Fibroblast of lung (primary cell): ENCODE measurements around the gene DNAH6. TPM values are rescaled to one million over a fixed set of nuclear protein-coding genes. Genes with fewer than 3 reads are reported as not detected.

Experiments used
- DNase-seq, 2 donors: peaks; one replicate each; pipeline versions ENCODE4 v3.0.0 to v3.0.0-alpha.2; 2010; ENCODE audit warnings: low read depth in 2 of 2
- H2AFZ ChIP-seq: 2 replicates; pipeline ENCODE4 v1.5.1; 2012; ENCODE audit warnings: low read length, control low read depth, inconsistent platforms
- H3K27ac ChIP-seq: 2 replicates; pipeline ENCODE4 v1.5.1; 2011; ENCODE audit warnings: low read length, control low read depth; ENCODE audit not compliant: insufficient read depth
- H3K27me3 ChIP-seq: 2 replicates; pipeline ENCODE4 v1.5.1; 2011; ENCODE audit warnings: mild to moderate bottlenecking, low read length; ENCODE audit not compliant: control insufficient read depth, insufficient read depth
- H3K36me3 ChIP-seq: 2 replicates; pipeline ENCODE4 v1.5.1; 2011; ENCODE audit warnings: low read length; ENCODE audit not compliant: control insufficient read depth, insufficient read depth
- H3K4me1 ChIP-seq: 2 replicates; pipeline ENCODE4 v1.5.1; 2011; ENCODE audit warnings: low read length; ENCODE audit not compliant: control insufficient read depth, insufficient read depth; ENCODE audit errors: extremely low read depth
- H3K4me2 ChIP-seq: 2 replicates; pipeline ENCODE4 v1.5.1; 2011; ENCODE audit warnings: low read length, control low read depth; ENCODE audit not compliant: insufficient read depth; ENCODE audit errors: extremely low read depth
- H3K4me3 ChIP-seq, 4 experiments: fragments of 200-600 bp in 1 of 4; sonication (generic) in 1 of 4; replicated peaks in 1 of 4; 2 replicates each; pipeline ENCODE4 v1.5.1; 2011 to 2016; ENCODE audit warnings: low read length in 4 of 4, low read depth in 3 of 4, mild to moderate bottlenecking in 3 of 4, control low read depth in 2 of 4, inconsistent platforms in 1 of 4, mixed read lengths in 1 of 4; ENCODE audit not compliant: insufficient read depth in 1 of 4; ENCODE audit errors: control extremely low read depth in 1 of 4
- H3K79me2 ChIP-seq: 2 replicates; pipeline ENCODE4 v1.5.1; 2012; ENCODE audit warnings: mild to moderate bottlenecking, low read length, inconsistent platforms; ENCODE audit not compliant: control insufficient read depth, insufficient read depth
- H3K9ac ChIP-seq: 2 replicates; pipeline ENCODE4 v1.5.1; 2011; ENCODE audit warnings: mild to moderate bottlenecking, low read length, control low read depth; ENCODE audit not compliant: insufficient read depth
- H3K9me3 ChIP-seq: 2 replicates; pipeline ENCODE4 v1.5.1; 2012; ENCODE audit warnings: low read depth, low read length; ENCODE audit not compliant: control insufficient read depth, insufficient read depth
- H4K20me1 ChIP-seq: 2 replicates; pipeline ENCODE4 v1.5.1; 2011; ENCODE audit warnings: low read length; ENCODE audit not compliant: control insufficient read depth, insufficient read depth; ENCODE audit errors: extremely low read depth
- CTCF ChIP-seq, 2 donors: IDR thresholded peaks in 1 of 2; conservative IDR thresholded peaks in 1 of 2; 1 replicate in 1 of 2; 2 replicates in 1 of 2; pipeline ENCODE4 v1.5.1; 2011 to 2012; ENCODE audit warnings: low read length in 2 of 2, control low read depth in 1 of 2, inconsistent platforms in 1 of 2, low read depth in 1 of 2, mild to moderate bottlenecking in 1 of 2
- EZH2 ChIP-seq: IDR thresholded peaks from 2 replicates; pipeline ENCODE4 v1.5.1; 2012; ENCODE audit warnings: low read length, control low read depth, mild to moderate bottlenecking; ENCODE audit errors: missing control alignments
- polyA plus RNA-seq, 2 donors: library from polyadenylated mRNA; depleted of rRNA in 1 of 2; stranded (reverse) in 1 of 2; unstranded in 1 of 2; fragments of >200 nt; gene quantifications; 2 replicates each; pipeline ENCODE4 v1.2.1, GENCODE V29; 2011 to 2012; ENCODE audit warnings: missing spikeins in 1 of 2
- total RNA-seq: library from RNA; depleted of rRNA; stranded (reverse); fragments of >200 nt; gene quantifications from 2 replicates; pipeline ENCODE4 v1.2.1, GENCODE V29; 2014

DNAH6 gene
- total and polyA plus RNA-seq, 2 donors (not counting 1 experiment from before 2014, with no cell fraction given) = under 0.01 to 0.01 TPM

GRCh38 chr2:84797271-84797670 lies 281.0 kb downstream of the DNAH6 start:
- Histone ChIP-seq H3K4me3 (no peak overlapping the region), H4K20me1 (no peaks in the 10 kb centered on the region), H3K9ac (no peak overlapping the region), H3K4me1 (no peaks in the 10 kb centered on the region), H3K79me2 (no peaks in the 10 kb centered on the region), H2AFZ (no peak overlapping the region), H3K4me2 (no peak overlapping the region), H3K36me3 (no peaks in the 10 kb centered on the region), H3K27me3 (no peaks in the 10 kb centered on the region), H3K27ac (no peak overlapping the region), H3K9me3 (no peaks in the 10 kb centered on the region)
- TF ChIP-seq CTCF (conservative IDR thresholded peaks at IDR 0.05 in 1 of 2, IDR thresholded peaks at IDR 0.05 in 1 of 2; ENCODE audit: low read depth in 1 of 2, low read length in 2 of 2) (no peak), EZH2 (no peak)
- DNase-seq = no peak

- Histone ChIP-seq H3K9me3 (no peaks in the 10 kb centered on the region), H3K27me3 (no peaks in the 10 kb centered on the region), H3K36me3 (no peaks in the 10 kb centered on the region), H3K4me3 (no peak overlapping the region), H3K4me2 (no peak overlapping the region), H4K20me1 (no peaks in the 10 kb centered on the region), H3K79me2 (no peaks in the 10 kb centered on the region), H3K9ac (no peak overlapping the region), H2AFZ (no peak overlapping the region), H3K4me1 (no peaks in the 10 kb centered on the region), H3K27ac (no peak overlapping the region)
- no peak for DNase-seq
- TF ChIP-seq EZH2 (no peak), CTCF (conservative IDR thresholded peaks at IDR 0.05 in 1 of 2, IDR thresholded peaks at IDR 0.05 in 1 of 2; ENCODE audit: low read depth in 1 of 2, low read length in 2 of 2) (no peak)
Measured at GRCh38 chr2:84799772-84800171, 283.5 kb downstream of the DNAH6 start.

DNA sequence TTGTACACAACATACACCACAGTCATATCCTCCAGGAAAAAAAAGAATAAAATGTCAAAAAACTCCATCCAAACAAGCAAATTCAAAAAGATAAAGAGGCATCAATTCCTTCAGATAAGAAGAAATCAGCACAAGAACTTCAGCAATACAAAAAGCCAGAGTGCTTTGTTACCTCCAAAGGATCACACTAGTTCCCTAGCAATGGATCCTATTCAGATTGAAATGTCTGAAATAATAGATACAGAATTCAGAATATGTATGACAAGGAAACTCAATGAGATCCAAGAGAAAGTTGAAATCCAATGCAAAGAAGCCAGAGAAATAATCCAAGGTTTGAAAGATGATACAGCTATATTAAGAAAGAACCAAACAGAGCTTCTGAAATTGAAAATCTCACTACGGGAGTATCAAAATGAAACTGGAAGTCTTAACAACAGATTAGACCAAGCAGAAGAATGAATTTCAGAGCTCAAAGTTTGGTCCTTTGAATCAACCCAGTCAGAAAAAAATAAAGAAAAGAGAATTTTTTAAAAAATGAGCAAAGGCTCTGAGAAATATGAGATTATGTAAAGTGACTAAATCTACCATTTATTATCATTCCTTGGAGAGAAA lies 284.0 kb downstream of the DNAH6 start:
- H3K9me3 ChIP-seq = no peaks in the 10 kb centered on the region
- no peak overlapping the region for H3K4me3 ChIP-seq
- no peak overlapping the region for H3K9ac ChIP-seq
- H3K79me2 ChIP-seq = no peaks in the 10 kb centered on the region
- H3K27me3 ChIP-seq = no peaks in the 10 kb centered on the region
- no peaks in the 10 kb centered on the region for H3K36me3 ChIP-seq
- no peaks in the 10 kb centered on the region for H3K4me1 ChIP-seq
- no peak overlapping the region for H2AFZ ChIP-seq
- H3K27ac ChIP-seq = no peak overlapping the region
- no peaks in the 10 kb centered on the region for H4K20me1 ChIP-seq
- TF ChIP-seq EZH2 (no peak), CTCF (conservative IDR thresholded peaks at IDR 0.05 in 1 of 2, IDR thresholded peaks at IDR 0.05 in 1 of 2; ENCODE audit: low read depth in 1 of 2, low read length in 2 of 2) (no peak)
- DNase-seq = no peak
- no peak overlapping the region for H3K4me2 ChIP-seq
